Measurements from ENCODE around the gene MB. TPM values are rescaled to one million over a fixed set of nuclear protein-coding genes. Genes with fewer than 3 reads are reported as not detected.

MB gene
- total RNA-seq, 3 donors from 2014 or later, result 2.1 to 17.2 (median 13.4) TPM

DNA sequence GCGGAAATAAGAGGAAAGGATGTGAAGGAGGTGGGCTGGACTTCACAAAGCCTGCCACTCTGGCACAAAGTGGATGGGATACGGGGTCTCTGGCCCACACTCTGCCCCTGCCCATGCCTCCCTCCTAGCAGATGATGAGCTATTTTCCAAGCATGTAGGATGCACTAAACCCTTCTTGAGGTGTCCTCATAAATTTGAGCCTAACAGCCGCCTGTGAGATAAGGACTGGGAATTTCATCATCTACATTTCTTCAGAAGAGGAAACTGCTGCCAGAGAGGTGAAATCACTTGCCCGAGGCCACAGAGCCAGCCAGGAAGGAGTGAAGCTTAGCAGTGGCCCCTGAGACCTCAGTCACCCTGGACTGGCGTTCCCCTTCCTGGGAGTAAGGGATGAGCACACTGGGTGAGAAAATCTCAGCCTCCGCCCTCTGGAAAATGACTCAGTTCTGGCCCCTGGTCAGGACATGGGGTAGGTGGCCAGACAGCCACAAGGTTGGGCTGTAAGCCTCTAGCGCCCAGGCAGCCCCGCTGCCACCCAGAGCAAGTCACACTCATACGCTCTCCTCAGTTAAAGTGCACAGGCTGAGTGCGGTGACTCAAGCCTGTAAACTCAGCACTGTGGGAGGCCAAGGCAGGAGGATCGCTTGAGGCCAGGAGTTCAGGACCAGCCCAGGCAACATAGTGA lies 27.9 kb downstream of the MB start:
- no peaks in the 10 kb centered on the region for H3K4me1 ChIP-seq (ENCODE audit: low read depth)
- DNase-seq, result no peak
- no peaks in the 10 kb centered on the region for H3K36me3 ChIP-seq (ENCODE audit: low read depth)
- TF ChIP-seq CTCF (IDR thresholded peaks at IDR 0.05), result no peak
- peak; percentile 41 for ATAC-seq
- no peak overlapping the region for H3K4me3 ChIP-seq
- no peaks in the 10 kb centered on the region for H3K9me3 ChIP-seq
- intact Hi-C loops (cut with DNase I, micrococcal nuclease), result no loop called here

DNA sequence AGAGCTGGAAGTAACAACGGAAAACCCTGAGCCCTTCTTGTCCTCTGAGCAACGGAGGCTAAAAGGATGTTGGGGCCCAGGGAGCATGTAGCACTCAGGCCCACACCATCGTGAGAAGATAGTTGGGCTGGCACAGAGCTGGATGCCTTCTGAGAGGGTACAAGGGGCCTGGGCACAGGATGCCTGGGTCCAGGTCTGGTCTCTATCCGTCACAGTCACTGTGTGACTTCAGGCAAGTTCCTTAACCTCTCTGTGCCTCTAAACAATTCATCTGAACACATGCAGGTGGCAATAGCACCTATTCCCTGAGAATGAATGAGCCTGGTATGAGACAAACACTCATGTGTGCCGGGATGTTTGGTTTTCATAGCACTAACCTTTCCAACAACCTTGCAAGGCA lies 29.2 kb downstream of the MB start:
- TF ChIP-seq CTCF (IDR thresholded peaks at IDR 0.05), result no peak
- Histone ChIP-seq H3K36me3 (ENCODE audit: low read depth) (no peaks in the 10 kb centered on the region), H3K4me1 (ENCODE audit: low read depth) (no peaks in the 10 kb centered on the region), H3K9me3 (no peaks in the 10 kb centered on the region), H3K4me3 (no peak overlapping the region)
- intact Hi-C loops (cut with DNase I, micrococcal nuclease), result no loop called here
- DNase-seq (no peak), ATAC-seq (no peak)

DNA sequence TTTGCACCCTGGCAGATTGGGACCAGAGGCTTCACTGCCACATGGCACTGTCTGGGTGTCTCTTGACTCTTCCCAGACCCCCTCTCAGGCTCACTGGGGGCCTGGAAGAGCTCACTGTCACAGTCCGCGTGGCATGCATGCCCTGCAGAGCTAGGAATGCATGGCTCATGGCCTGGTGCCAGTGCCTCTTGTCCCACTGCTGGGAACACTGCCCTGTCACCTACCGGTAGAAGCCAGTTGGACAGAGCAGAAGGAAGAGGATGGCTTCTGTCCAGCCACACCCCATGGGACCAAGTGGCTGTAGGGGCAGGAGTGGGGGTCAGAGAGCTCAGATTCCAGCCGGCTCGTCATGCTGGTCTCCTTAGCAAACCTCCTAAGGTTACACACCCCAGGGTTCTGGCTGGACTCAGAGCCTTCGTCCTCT lies 29.7 kb downstream of the MB start:
- no peaks in the 10 kb centered on the region for H3K9me3 ChIP-seq
- ATAC-seq, result peak; percentile 36
- intact Hi-C loops (cut with DNase I, micrococcal nuclease), result no loop called here
- no peaks in the 10 kb centered on the region for H3K4me1 ChIP-seq (ENCODE audit: low read depth)
- no peak overlapping the region for H3K4me3 ChIP-seq
- H3K36me3 ChIP-seq (ENCODE audit: low read depth), result no peaks in the 10 kb centered on the region
- peak in 2 of 3 donors; percentile 42 to 43 for DNase-seq
- no peak for TF ChIP-seq CTCF (IDR thresholded peaks at IDR 0.05)

DNA sequence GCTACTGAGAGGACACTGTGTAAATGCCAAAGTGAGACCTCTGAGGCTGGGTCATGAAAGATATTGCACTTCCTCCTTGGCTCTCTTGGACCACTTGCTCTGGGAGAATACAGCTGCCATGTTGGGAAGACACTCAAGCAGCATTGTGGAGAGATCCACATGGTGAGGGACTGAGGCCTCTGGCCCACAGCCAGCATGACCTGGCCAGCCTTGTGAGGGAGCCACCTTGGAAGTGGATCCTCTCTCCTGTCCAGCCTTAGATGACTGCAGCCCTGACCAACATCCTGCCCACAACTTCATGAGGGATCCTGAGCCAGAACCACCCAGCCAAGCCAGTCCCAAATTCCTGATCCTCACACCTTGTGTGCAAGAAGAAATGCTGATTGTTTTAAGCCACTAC lies 30.4 kb downstream of the MB start:
- ATAC-seq (no peak), DNase-seq (no peak)
- Histone ChIP-seq H3K36me3 (ENCODE audit: low read depth) (no peaks in the 10 kb centered on the region), H3K9me3 (no peaks in the 10 kb centered on the region), H3K4me3 (no peak overlapping the region), H3K4me1 (ENCODE audit: low read depth) (no peaks in the 10 kb centered on the region)
- intact Hi-C loops (cut with DNase I, micrococcal nuclease), result no loop called here
- no peak for TF ChIP-seq CTCF (IDR thresholded peaks at IDR 0.05)

GRCh38 chr22:35582861-35583670 lies 34.1 kb downstream of the MB start:
- H3K36me3 ChIP-seq (ENCODE audit: low read depth), result no peaks in the 10 kb centered on the region
- DNase-seq, result peak in 2 of 3 donors; percentile 69 to 75
- peaks cover 2% of the 10 kb centered on the region for H3K4me1 ChIP-seq (ENCODE audit: low read depth)
- intact Hi-C loops (cut with DNase I, micrococcal nuclease), result loop anchor here in 1 of 2 donors (5.0 kb wide), 1 partner anchor 151 kb away; no protein-coding TSS in a partner anchor
- no peaks in the 10 kb centered on the region for H3K9me3 ChIP-seq
- H3K4me3 ChIP-seq, result no peak overlapping the region
- peak; percentile 77 for TF ChIP-seq CTCF (IDR thresholded peaks at IDR 0.05)
- peak; percentile 80 for ATAC-seq

All from mucosa of descending colon (tissue), 3 donors.